Left colon (tissue), 2 donors: ENCODE results near the gene ALPG. TPM values are rescaled to one million over a fixed set of nuclear protein-coding genes. Genes with fewer than 3 reads are reported as not detected.

Experiments used
- total RNA-seq, 2 donors: library from RNA; stranded (reverse); fragmentation: NEBNext Ultra II Directional; extraction: Animal tissue kit (Norgen Biotek cat#: 25700); gene quantifications; one replicate each; pipeline ENCODE4 v1.2.1, GENCODE V29; 2021
- donor health status: DM: no; HTN: no; CAD: no.
- donor health status: DM: yes; HTN: yes; CAD: no.

The ALPG gene
- total RNA-seq, 2 donors from 2014 or later: 0.56 to 1.8 TPM

Other genes starting within 250 kb of the ALPG start
- under 1 TPM in 1 of 2 donors, not detected in 1; 0.15 TPM for gene ALPP, start 28.1 kb upstream of the ALPG start, total RNA-seq
- 10 to 100 TPM; 15.9 to 21.1 TPM for gene ALPI, start 49.3 kb downstream of the ALPG start, total RNA-seq
- gene ECEL1, start 81.0 kb downstream of the ALPG start, total RNA-seq: not detected
- not detected for gene PRSS56, start 113.5 kb downstream of the ALPG start, total RNA-seq
- not detected for gene CHRND, start 119.3 kb downstream of the ALPG start, total RNA-seq
- gene CHRNG, start 132.8 kb downstream of the ALPG start, total RNA-seq: not detected
- gene TIGD1, start 143.7 kb downstream of the ALPG start, total RNA-seq: 1 to 10 TPM; 4.4 to 4.5 TPM
- gene EIF4E2, start 143.8 kb downstream of the ALPG start, total RNA-seq: 100 to 1,000 TPM in 1 of 2 donors, 10 to 100 TPM in 1; 83.2 to 104 TPM
- gene EFHD1, start 226.8 kb downstream of the ALPG start, total RNA-seq: 1 to 10 TPM; 2.7 TPM